Stimulated activated CD8-positive, alpha-beta memory T cell treated with anti-CD3 and anti-CD28 coated beads, Interleukin-15, amount 100 ng/mL, for 24 hours (primary cell): ENCODE results near the gene FOLR1.
"Not testable (repeated sequence)": the region's sequence is repeated elsewhere in the genome, so short reads cannot be mapped to it uniquely, and the experiment has no call there.

Experiments
- DNase-seq: peaks from one replicate; pipeline ENCODE4 v3.0.0-alpha.2; 2020; ENCODE audit warnings: low read depth

Gene FOLR1

DNA sequence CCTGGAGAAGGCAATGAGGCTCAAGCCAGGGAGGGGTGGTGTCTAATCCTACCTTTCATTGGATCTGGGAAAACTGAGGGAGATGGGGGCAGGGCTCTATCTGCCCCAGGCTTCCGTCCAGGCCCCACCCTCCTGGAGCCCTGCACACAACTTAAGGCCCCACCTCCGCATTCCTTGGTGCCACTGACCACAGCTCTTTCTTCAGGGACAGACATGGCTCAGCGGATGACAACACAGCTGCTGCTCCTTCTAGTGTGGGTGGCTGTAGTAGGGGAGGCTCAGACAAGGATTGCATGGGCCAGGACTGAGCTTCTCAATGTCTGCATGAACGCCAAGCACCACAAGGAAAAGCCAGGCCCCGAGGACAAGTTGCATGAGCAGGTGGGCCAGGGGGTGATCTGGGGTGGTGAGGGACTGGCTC lies at the start of gene FOLR1:
TSS of gene FOLR1 (plus strand) at position 180 of the 421 bp plus-strand sequence. CDS start at position 214, 34 bp downstream.
- no peak for DNase-seq

DNA sequence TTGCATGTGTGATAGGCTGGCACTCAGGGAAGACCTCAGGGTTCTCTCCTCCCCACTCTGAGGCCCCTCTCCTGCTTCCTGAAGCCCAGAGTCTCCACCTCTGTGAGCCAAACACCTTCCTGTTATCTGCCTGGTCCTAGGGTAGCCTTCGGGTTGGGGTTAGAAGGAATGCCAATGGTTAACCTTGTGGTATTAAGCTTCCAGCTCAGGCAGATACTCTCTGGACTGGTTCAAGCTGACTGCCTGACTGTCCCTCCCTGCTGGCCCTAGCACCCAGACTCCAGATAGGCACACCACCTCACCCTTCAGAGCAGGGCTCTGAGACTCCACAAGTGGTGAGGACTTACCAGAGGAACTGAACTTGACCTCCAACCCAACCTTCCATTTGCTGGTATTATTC lies 49.4 kb upstream of the FOLR1 start:
- DNase-seq, result not testable (repeated sequence)

- DNase-seq, result no peak
Observed at GRCh38 chr11:72144807-72145565, 47.0 kb upstream of the FOLR1 start.

DNA sequence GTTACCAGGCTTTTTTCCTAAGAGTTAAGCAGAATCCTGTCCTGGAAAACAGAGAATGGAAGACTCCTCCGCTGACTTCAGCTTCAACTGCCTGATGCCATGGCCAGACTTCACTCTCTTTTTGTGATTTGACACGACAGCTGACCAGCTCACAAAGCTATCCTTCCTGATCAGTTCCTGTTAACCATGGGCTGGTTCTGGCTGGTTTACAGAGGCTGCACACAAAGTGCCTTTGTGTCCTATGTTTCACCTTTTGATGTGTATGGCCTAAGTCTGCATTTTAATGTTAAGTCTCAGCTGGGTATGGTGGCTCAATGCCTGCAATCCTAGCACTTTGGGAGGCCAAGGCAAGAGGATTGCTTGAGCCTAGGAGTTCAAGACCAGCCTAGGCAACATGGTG lies 45.3 kb upstream of the FOLR1 start:
- no peak for DNase-seq

DNA sequence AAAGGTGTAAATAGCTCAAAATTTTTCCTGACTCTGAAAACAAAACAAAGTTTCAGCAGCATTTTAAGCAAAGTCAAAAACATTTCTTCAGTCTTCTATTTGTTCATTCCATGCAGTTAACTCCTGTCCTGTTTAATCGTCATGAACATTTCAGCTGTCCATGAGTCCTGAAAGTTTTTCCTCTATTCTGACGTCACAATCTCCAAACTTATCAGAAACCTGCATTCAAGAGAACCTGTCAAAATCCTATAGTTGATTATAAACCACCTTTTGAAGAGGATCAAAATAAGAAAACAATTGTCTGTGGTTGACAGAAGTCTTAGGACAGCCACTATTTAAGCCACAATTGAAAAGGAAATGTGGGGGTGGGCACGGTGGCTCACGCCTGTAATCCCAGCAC lies 41.1 kb upstream of the FOLR1 start:
- DNase-seq, result no peak

DNA sequence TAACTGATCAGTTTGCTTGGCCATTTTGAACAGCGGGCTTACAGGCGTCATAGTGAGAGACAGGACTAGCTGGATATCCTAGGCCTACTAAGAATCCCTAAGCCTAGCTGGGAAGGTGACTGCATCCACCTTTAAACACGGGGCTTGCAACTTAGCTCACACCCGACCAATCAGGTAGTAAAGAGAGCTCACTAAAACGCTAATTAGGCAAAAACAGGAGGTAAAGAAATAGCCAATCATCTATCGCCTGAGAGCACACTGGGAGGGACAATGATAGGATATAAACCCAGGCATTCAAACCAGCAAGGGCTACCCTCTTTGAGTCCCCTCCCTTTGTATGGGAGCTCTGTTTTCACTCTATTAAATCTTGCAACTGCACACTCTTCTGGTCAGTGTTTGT lies 38.1 kb upstream of the FOLR1 start:
- not testable (repeated sequence) for DNase-seq

DNA sequence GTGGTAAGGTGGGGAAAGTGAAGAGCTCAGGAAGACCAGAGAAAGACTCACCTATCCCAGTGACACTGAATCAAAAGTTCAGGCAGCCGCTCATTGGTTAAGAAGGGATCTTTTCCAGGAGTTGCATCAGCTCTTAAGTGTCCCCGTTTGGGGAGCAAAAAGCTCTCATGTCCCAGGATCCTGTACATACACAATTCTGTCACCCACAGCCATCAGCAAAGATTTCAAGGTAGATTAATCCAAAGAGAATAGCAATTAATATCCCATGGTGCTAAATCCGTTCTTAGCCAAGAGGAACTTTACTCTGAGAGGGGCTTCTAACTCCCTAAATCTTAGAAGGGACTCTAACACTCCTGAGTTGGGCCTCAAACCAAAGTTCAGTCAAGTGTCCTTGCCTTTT lies 37.1 kb upstream of the FOLR1 start:
- DNase-seq, result no peak

GRCh38 chr11:72155751-72156150 lies 36.2 kb upstream of the FOLR1 start:
- no peak for DNase-seq

DNA sequence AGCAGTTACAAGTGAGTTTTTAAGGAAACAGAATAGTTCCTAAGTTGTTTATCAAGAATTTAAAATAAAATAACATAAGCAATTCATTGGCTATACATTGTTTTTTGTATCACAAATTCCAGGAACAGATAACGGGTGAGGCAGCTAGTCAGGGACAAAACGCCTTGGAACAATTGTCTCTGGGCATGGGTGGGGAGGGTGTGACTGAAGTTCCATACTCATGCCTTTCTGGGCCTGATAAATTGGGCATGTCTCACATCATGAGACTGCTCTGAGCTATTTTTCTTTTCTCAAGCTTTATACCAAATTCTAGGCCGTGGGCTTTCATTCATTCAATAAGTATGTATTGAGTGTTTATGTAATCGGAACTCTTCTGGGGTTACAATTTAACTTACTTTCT lies 34.8 kb upstream of the FOLR1 start:
- DNase-seq, result no peak

- no peak for DNase-seq
Observed at GRCh38 chr11:72160319-72160718, 31.6 kb upstream of the FOLR1 start.

- no peak for DNase-seq
Observed at GRCh38 chr11:72162891-72163492, 28.9 kb upstream of the FOLR1 start.

DNA sequence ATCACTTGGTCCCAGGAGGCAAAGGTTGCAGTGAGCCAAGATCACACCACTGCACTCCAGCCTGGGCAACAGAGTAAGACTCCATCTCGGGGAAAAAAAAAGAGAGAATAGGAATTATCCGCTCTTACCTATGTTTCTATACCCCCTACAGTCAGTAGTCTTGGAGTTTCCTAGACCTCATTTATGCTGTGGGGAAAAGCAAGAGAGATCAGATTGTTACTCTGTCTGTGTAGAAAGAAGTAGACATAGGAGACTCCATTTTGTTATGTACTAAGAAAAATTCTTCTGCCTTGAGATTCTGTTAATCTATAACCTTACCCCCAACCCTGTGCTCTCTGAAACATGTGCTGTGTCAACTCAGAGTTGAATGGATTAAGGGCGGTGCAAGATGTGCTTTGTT lies 27.8 kb upstream of the FOLR1 start:
- DNase-seq, result not testable (repeated sequence)

DNA sequence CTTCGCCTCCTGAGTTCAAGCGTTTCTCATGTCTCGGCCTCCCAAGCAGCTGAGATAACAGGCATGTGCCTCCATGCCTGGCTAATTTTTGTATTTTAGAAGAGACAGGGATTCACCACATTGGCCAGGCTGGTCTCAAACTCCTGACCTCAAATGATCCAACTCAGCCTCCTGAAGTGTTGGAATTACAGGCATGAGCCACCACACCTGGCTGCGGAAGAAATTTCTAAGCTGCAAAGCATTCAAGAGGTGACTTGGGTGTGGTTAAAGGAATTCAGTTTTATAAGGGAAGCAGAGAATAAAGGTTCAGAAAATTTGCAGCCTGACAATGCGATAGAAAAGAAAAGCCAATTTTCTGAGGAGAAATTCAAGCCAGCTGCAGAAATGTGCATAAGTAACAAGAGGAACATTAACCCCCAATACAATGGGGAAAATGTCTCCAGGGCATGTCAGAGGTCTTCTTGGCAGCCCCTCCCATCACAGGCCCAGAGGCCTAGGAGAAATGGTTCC lies 22.8 kb upstream of the FOLR1 start:
- DNase-seq, result not testable (repeated sequence)

- not testable (repeated sequence) for DNase-seq
Observed at GRCh38 chr11:72169754-72170153, 22.2 kb upstream of the FOLR1 start.

DNA sequence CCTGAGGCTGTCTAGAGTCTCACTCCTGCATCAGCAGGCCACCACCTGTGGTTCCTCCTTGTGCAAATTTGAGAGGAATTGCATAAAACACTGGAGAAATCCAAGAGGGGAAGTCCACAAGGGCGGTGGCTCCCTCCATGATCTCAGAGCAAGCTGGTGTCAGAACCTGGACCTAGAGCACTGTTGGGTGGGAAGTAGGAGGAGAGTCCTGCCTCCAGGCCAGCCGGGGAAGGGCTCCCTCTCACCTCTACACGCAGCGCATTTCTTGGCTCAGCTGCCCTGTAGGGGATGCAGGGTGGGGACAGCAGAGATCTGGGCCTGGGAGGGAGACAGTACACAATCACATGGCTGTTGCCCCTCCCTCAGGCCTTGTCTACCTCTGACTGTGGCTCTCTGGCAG lies 19.9 kb upstream of the FOLR1 start:
- DNase-seq, result not testable (repeated sequence)

- no peak for DNase-seq
Observed at GRCh38 chr11:72173291-72173690, 18.6 kb upstream of the FOLR1 start.

DNA sequence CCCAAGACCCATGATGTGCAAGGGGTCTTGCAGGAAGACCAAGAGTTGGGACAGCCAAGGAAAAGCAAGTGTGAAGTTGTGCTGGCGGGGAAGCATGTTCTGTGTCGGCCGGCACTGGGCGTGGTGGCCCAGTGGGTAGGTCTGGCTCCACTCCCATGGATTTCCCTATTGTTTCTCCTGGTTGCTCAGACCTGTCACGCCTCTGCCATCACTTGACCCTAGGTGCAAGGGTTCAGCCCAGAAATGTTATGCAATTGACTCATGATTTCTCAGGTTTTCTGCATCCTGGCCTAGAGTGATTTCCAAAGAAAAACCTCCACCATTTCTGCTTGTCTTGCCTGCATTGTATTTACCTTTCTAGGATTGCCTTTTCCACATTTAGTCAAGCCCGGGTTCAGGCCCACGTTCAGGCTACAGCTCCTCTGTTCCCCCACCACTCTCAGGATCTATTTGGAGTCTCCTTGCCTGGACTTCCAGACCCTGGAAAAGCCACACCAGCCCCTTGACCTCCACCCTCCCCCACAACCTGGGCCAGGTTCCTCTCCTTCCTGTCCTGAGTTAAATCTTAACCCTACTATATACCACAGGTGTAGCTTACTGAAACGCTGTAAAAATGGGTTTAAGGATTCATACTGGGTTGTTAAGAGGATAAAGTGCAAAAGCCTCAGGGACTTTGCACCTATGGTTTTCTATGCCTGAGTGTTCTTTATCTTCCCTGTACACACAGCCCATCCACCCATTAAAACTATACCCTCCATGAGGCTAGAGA lies 17.5 kb upstream of the FOLR1 start:
- DNase-seq, result no peak

GRCh38 chr11:72177656-72178055 lies 14.3 kb upstream of the FOLR1 start:
- no peak for DNase-seq

- DNase-seq, result no peak
Observed at GRCh38 chr11:72179049-72179803, 12.7 kb upstream of the FOLR1 start.

GRCh38 chr11:72179804-72180396 lies 12.0 kb upstream of the FOLR1 start:
- DNase-seq, result no peak

GRCh38 chr11:72180892-72181552 lies 10.9 kb upstream of the FOLR1 start:
- not testable (repeated sequence) for DNase-seq
